ENCODE results near the gene AGFG1. TPM values are rescaled to one million over a fixed set of nuclear protein-coding genes. Genes with fewer than 3 reads are reported as not detected.
"Not testable (repeated sequence)": the region's sequence is repeated elsewhere in the genome, so short reads cannot be mapped to it uniquely, and the experiment has no call there.

AGFG1 gene
- total RNA-seq, 1 experiment from 2014 or later = 81.3 TPM

GRCh38 chr2:227597998-227598397, 126.0 kb downstream of the AGFG1 start:
- no peak overlapping the region for H3K4me3 Mint-ChIP-seq

DNA sequence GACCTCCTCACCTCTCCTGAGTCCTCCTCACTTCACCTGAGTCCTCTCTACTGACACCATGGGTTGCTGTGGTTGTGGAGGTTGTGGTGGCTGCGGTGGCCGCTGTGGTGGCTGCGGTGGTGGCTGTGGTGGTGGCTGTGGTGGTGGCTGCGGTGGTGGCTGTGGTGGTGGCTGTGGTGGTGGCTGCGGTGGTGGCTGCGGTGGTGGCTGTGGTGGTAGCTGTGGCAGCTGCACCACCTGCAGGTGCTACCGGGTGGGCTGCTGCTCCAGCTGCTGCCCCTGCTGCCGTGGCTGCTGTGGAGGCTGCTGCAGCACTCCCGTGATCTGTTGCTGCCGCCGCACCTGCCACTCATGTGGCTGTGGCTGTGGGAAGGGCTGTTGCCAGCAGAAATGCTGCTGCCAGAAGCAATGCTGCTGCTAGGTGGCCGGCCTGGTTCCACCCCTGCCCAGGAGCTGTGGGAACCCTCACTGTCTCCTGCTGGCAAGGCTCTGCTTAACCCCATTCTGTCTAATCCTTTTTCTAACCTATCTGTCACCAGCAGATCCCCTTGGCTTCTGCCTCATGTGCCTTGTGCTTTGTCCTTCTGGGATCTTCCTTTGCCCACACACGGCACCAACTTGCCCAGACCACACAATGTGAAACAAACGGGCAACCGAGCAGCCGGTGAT, 127.0 kb downstream of the AGFG1 start, which contains the start of gene SCYGR2:
TSS of gene SCYGR2 (plus strand) at position 59 of the 669 bp plus-strand sequence. CDS start at position 59, 0 bp downstream.
- Mint-ChIP-seq H3K4me1 (peaks cover 16% of the 10 kb centered on the region), H3K27ac (peak within 1 kb of the TSS; percentile 71; the same call in 1 of the 2 replicates)
- H3K36me3 Mint-ChIP-seq; H3K9me3 Mint-ChIP-seq; H3K27me3 Mint-ChIP-seq (ENCODE audit: low read depth); DNase-seq (ENCODE audit: low spot score); ATAC-seq; POLR2A ChIA-PET; H3K4me3 Mint-ChIP-seq: not testable (repeated sequence)
- CTCF ChIA-PET = interaction anchor here (1.1 to 1.7 kb wide), 2 partner anchors 59 to 193 kb away, joined by 4 to 7 read pairs; no protein-coding TSS in a partner anchor

More at GRCh38 chr2:227597998-227598397, 126.0 kb downstream of the AGFG1 start:
- Mint-ChIP-seq H3K27ac (peak overlapping the region; percentile 71; the same call in 1 of the 2 replicates), H3K4me1 (peaks cover 16% of the 10 kb centered on the region), H3K27me3 (ENCODE audit: low read depth) (no peaks in the 10 kb centered on the region), H3K36me3 (no peaks in the 10 kb centered on the region), H3K9me3 (no peaks in the 10 kb centered on the region)
- TF ChIP-seq TEAD4 (CRISPR knock-in tag; IDR thresholded peaks at IDR 0.05) = no peak
- no peak for TF ChIP-seq RELA (CRISPR knock-in tag; IDR thresholded peaks at IDR 0.05; ENCODE audit: borderline replicate concordance)
- TF ChIP-seq, protein P1, sequence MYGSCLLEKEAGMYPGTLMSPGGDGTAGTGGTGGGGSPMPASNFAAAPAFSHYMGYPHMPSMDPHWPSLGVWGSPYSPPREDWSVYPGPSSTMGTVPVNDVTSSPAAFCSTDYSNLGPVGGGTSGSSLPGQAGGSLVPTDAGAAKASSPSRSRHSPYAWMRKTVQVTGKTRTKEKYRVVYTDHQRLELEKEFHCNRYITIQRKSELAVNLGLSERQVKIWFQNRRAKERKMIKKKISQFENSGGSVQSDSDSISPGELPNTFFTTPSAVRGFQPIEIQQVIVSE (CRISPR knock-in tag; IDR thresholded peaks at IDR 0.05; ENCODE audit: borderline replicate concordance) = no peak
- no peak for TF ChIP-seq GABPB1 (CRISPR knock-in tag; IDR thresholded peaks at IDR 0.05)
- TF ChIP-seq NFATC4 (CRISPR knock-in tag; IDR thresholded peaks at IDR 0.05) = no peak
- TF ChIP-seq SOX15 (CRISPR knock-in tag; IDR thresholded peaks at IDR 0.05) = no peak
- no peak for TF ChIP-seq FOXJ3 (CRISPR knock-in tag; IDR thresholded peaks at IDR 0.05; ENCODE audit: borderline replicate concordance)
- no peak for TF ChIP-seq NFE2L1 (CRISPR knock-in tag; IDR thresholded peaks at IDR 0.05)
- no peak for TF ChIP-seq TEAD1 (CRISPR knock-in tag; IDR thresholded peaks at IDR 0.05)
- TF ChIP-seq ATF1 (CRISPR knock-in tag; IDR thresholded peaks at IDR 0.05) = no peak
- no peak for TF ChIP-seq MXD4 (CRISPR knock-in tag; IDR thresholded peaks at IDR 0.05; ENCODE audit: borderline replicate concordance)
- no peak for TF ChIP-seq ATF3 (CRISPR knock-in tag; conservative IDR thresholded peaks at IDR 0.05)
- peak; percentile 67 for ATAC-seq
- ChIA-PET POLR2A (interaction anchor here (0.6 kb wide), 1 partner anchor 362 kb away, joined by 3 read pairs; no protein-coding TSS in a partner anchor), CTCF (interaction anchor here (1.1 to 1.7 kb wide), 3 partner anchors 60 to 192 kb away, joined by 3 to 7 read pairs (median 4); no protein-coding TSS in a partner anchor)
- DNase-seq (ENCODE audit: low spot score) = no peak

DNA sequence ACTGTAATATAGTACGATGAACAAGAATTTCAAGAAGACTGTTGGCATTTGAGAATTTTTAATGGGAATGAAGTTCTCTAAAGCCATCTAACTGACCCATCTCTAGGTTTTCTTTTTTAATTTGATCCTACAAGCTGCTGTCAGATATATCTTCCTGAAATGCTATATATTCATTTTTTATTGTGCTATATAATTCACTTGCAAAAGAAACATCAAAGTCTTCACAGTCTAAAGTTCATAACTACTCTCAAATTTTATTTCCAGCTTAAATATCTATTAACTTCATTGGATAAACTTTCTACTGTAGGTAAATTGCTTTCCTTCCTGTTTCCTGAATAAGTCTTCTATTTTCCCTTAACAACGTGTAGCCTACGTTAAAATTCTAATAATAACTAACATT, 130.4 kb downstream of the AGFG1 start:
- ChIA-PET POLR2A (no interaction called here), CTCF (interaction anchor here (1.3 to 1.6 kb wide), 3 partner anchors 14 to 164 kb away, joined by 6 to 17 read pairs (median 12); no protein-coding TSS in a partner anchor)
- no peaks in the 10 kb centered on the region for H3K9me3 Mint-ChIP-seq
- H3K27me3 Mint-ChIP-seq (ENCODE audit: low read depth) = no peaks in the 10 kb centered on the region
- H3K36me3 Mint-ChIP-seq = no peaks in the 10 kb centered on the region
- ATAC-seq = no peak
- no peak overlapping the region for H3K4me3 Mint-ChIP-seq
- H3K27ac Mint-ChIP-seq = no peak overlapping the region
- peaks cover 11% of the 10 kb centered on the region for H3K4me1 Mint-ChIP-seq
- no peak for DNase-seq (ENCODE audit: low spot score)
- TF ChIP-seq SOX15 (CRISPR knock-in tag; IDR thresholded peaks at IDR 0.05) (no peak), ZNF532 (CRISPR knock-in tag; IDR thresholded peaks at IDR 0.05; ENCODE audit: borderline replicate concordance) (no peak), KAT7 (CRISPR knock-in tag; IDR thresholded peaks at IDR 0.05; ENCODE audit: borderline replicate concordance) (no peak), NR2C2 (CRISPR knock-in tag; IDR thresholded peaks at IDR 0.05) (no peak), NR1H2 (CRISPR knock-in tag; IDR thresholded peaks at IDR 0.05) (no peak), ZBTB43 (CRISPR knock-in tag; IDR thresholded peaks at IDR 0.05) (no peak), TEAD1 (CRISPR knock-in tag; IDR thresholded peaks at IDR 0.05) (no peak), MAX (CRISPR knock-in tag; IDR thresholded peaks at IDR 0.05) (no peak), JAZF1 (CRISPR knock-in tag; IDR thresholded peaks at IDR 0.05) (no peak)
- TF ChIP-seq, protein P2, sequence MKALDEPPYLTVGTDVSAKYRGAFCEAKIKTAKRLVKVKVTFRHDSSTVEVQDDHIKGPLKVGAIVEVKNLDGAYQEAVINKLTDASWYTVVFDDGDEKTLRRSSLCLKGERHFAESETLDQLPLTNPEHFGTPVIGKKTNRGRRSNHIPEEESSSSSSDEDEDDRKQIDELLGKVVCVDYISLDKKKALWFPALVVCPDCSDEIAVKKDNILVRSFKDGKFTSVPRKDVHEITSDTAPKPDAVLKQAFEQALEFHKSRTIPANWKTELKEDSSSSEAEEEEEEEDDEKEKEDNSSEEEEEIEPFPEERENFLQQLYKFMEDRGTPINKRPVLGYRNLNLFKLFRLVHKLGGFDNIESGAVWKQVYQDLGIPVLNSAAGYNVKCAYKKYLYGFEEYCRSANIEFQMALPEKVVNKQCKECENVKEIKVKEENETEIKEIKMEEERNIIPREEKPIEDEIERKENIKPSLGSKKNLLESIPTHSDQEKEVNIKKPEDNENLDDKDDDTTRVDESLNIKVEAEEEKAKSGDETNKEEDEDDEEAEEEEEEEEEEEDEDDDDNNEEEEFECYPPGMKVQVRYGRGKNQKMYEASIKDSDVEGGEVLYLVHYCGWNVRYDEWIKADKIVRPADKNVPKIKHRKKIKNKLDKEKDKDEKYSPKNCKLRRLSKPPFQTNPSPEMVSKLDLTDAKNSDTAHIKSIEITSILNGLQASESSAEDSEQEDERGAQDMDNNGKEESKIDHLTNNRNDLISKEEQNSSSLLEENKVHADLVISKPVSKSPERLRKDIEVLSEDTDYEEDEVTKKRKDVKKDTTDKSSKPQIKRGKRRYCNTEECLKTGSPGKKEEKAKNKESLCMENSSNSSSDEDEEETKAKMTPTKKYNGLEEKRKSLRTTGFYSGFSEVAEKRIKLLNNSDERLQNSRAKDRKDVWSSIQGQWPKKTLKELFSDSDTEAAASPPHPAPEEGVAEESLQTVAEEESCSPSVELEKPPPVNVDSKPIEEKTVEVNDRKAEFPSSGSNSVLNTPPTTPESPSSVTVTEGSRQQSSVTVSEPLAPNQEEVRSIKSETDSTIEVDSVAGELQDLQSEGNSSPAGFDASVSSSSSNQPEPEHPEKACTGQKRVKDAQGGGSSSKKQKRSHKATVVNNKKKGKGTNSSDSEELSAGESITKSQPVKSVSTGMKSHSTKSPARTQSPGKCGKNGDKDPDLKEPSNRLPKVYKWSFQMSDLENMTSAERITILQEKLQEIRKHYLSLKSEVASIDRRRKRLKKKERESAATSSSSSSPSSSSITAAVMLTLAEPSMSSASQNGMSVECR (CRISPR knock-in tag; IDR thresholded peaks at IDR 0.05; ENCODE audit: borderline replicate concordance) = no peak
